Spinal cord (tissue), 10 donors: ENCODE data around the gene HPSE2. TPM values are rescaled to one million over a fixed set of nuclear protein-coding genes. Genes with fewer than 3 reads are reported as not detected.
A peak's percentile ranks its signal among the peaks of the same experiment; 100 is the strongest.

Source experiments
- DNase-seq, 6 donors: peaks; one replicate each; pipeline versions ENCODE4 v3.0.0 to v3.0.0-alpha.2; 2013 to 2015; ENCODE audit warnings: low spot score in 6 of 6, low read depth in 4 of 6
- H3K27ac ChIP-seq: one replicate; pipeline ENCODE4 v1.5.1; 2013; ENCODE audit warnings: low read depth, low read length, control low read depth
- H3K27me3 ChIP-seq: one replicate; pipeline ENCODE4 v1.6.1; 2013; ENCODE audit warnings: low read length; ENCODE audit not compliant: control insufficient read depth, insufficient read depth
- H3K36me3 ChIP-seq: one replicate; pipeline ENCODE4 v1.6.1; 2013; ENCODE audit warnings: low read length; ENCODE audit not compliant: control insufficient read depth, insufficient read depth
- H3K4me1 ChIP-seq: one replicate; pipeline ENCODE4 v1.6.1; 2013; ENCODE audit warnings: low read length; ENCODE audit not compliant: control insufficient read depth, insufficient read depth
- H3K4me3 ChIP-seq: one replicate; pipeline ENCODE4 v1.5.1; 2013; ENCODE audit warnings: low read depth, low read length, control low read depth
- H3K9me3 ChIP-seq: one replicate; pipeline ENCODE4 v1.6.1; 2013; ENCODE audit warnings: low read length; ENCODE audit not compliant: control insufficient read depth, insufficient read depth
- WGBS: methylation state at CpG from one replicate; pipeline ENCODE4 v1.1.5; 2013; ENCODE audit warnings: missing lambda C conversion rate; ENCODE audit not compliant: insufficient coverage; 5-methylcytosine and 5-hydroxymethylcytosine counted together
- polyA plus RNA-seq, 2 donors: library from polyadenylated mRNA; unstranded; fragments of 120-200 nt; gene quantifications; one replicate each; pipeline ENCODE4 v1.2.1, GENCODE V29; 2013; ENCODE audit not compliant: insufficient read length in 2 of 2
- total RNA-seq, 2 donors: library from RNA; depleted of rRNA in 1 of 2; stranded (reverse); fragments of 120-200 nt in 1 of 2; fragments of >200 nt in 1 of 2; gene quantifications; one replicate each; pipeline versions ENCODE4 v1.2.3 to v1.2.4, GENCODE V29; 2013 to 2014
- donor health status: healthy.

Gene HPSE2
- total and polyA plus RNA-seq, 4 donors, result 0.28 to 1.1 (median 0.93) TPM

DNA sequence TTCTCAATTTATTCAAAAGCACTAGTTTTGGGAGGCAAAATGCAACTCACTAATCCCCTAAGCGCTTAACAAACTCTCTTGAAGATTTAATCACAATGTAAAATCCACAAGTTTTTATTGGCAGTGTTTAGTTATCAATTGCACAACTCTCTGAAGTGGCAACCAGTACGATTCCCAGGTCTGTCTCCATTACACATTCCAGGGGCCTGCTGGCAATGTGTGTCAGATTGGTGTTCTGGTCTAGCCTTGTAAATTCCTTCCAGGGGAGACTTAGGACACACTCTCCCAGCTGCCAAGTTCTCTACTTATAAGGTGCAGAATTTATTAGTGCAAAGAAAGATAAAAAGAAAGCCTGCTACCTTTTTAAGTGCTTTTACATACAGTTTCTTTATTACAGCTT lies 624.2 kb downstream of the HPSE2 start:
- WGBS, result no CpG with 5 or more reads among the region's 2 CpGs
- Histone ChIP-seq H3K27me3 (no peaks in the 10 kb centered on the region), H3K27ac (no peak overlapping the region), H3K4me3 (no peak overlapping the region), H3K36me3 (no peaks in the 10 kb centered on the region), H3K4me1 (peaks cover 6% of the 10 kb centered on the region), H3K9me3 (no peaks in the 10 kb centered on the region)
- no peak for DNase-seq

DNA sequence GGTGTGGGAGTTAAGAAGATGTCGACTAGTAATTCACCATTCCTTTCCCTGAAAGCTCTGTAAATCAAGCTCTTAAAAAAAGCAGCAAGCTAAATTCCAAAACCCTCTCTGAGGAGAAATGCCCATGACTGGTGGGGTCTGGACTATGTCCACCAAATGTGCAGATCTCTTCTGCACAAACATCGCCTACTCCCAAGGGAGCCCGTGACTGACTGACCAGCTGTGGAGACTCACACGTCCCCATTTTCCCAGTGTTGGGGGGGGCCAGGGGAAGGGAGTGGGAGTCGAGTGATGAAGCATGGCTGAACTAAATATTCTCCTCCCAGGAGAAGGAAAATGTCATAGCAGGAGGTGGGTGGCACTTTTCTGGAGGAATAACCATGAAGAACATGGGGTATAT lies 624.8 kb downstream of the HPSE2 start:
- no peaks in the 10 kb centered on the region for H3K36me3 ChIP-seq
- 63% methylated on average over 4 of the region's 5 CpGs for WGBS
- no peak for DNase-seq

DNA sequence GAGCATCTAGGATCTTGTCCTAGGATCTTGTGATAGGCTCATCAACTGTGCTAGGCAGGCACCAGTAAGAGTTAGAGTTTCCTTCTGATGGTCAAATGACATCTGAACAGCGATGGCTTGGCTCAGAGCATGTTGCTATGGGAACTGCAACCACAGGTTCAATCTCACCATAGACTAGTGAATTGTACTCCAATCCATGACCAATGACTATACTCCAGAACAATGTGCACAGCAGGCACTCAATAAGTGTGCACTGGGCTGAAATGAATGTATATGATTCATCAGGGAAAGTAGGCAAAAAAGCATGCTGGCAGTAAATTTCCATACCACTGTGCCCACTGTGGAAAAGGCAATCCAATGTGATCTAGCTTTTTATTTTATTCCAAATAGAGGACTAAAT lies 625.4 kb downstream of the HPSE2 start:
- Histone ChIP-seq H3K4me3 (no peak overlapping the region), H3K4me1 (peaks cover 6% of the 10 kb centered on the region), H3K27me3 (no peaks in the 10 kb centered on the region), H3K36me3 (no peaks in the 10 kb centered on the region), H3K27ac (no peak overlapping the region), H3K9me3 (no peaks in the 10 kb centered on the region)
- WGBS, result no CpG with 5 or more reads among the region's 1 CpG
- DNase-seq, result peak in 1 of 6 donors; percentile 54

More for the DNA sequence above, 624.8 kb downstream of the HPSE2 start:
- H3K4me1 ChIP-seq, result peaks cover 6% of the 10 kb centered on the region
- H3K27ac ChIP-seq, result no peak overlapping the region
- H3K9me3 ChIP-seq, result no peaks in the 10 kb centered on the region
- H3K4me3 ChIP-seq, result no peak overlapping the region
- no peaks in the 10 kb centered on the region for H3K27me3 ChIP-seq

DNA sequence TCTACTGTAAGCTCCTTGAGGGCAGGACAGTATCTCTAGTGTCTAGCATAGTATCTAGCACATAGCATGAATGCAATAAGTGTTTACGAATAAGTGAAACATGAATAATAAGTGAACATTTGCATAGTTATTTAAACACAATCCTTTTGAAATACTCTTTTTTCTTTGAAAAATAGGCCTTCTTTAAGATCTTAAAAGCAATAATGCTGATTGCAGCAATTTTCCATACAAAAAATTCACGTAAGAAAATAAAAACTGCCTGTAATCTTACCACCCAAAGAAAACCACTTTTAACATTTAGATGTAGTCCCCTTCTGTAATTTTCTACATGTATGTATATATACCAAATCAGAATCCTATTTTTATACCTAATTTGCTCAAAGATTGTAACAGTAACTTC lies 626.4 kb downstream of the HPSE2 start:
- no peak for DNase-seq
- H3K36me3 ChIP-seq, result no peaks in the 10 kb centered on the region
- H3K9me3 ChIP-seq, result no peaks in the 10 kb centered on the region
- H3K4me1 ChIP-seq, result peaks cover 6% of the 10 kb centered on the region
- H3K27ac ChIP-seq, result no peak overlapping the region
- no peak overlapping the region for H3K4me3 ChIP-seq
- WGBS, result no CpG with 5 or more reads among the region's 2 CpGs
- H3K27me3 ChIP-seq, result no peaks in the 10 kb centered on the region

DNA sequence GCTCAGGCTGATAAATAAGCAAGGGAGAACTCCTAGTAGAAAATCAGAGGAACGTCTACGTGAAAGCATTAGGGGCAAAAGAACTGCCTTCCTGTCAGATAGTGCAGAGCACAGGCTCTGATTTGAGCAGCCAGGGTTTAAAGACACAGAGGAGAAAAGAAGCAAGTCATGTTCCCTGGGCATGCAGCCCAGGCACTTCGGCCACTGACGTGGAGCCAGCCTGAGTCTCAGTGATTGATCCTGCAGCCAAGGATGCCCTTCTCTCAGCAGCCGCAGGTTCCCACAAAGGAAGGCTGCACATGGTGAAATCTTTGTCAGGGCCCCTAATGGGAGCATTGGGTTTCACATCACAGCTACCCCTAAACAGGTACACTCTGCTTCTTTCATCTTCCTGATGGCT lies 627.2 kb downstream of the HPSE2 start:
- peak in 3 of 6 donors; percentile 33 to 58 (median 52) for DNase-seq
- H3K36me3 ChIP-seq, result no peaks in the 10 kb centered on the region
- no peaks in the 10 kb centered on the region for H3K9me3 ChIP-seq
- no peak overlapping the region for H3K27ac ChIP-seq
- no peak overlapping the region for H3K4me3 ChIP-seq
- WGBS, result 10% methylated on average over 5 of the region's 5 CpGs
- H3K27me3 ChIP-seq, result no peaks in the 10 kb centered on the region
- H3K4me1 ChIP-seq, result peaks cover 6% of the 10 kb centered on the region

DNA sequence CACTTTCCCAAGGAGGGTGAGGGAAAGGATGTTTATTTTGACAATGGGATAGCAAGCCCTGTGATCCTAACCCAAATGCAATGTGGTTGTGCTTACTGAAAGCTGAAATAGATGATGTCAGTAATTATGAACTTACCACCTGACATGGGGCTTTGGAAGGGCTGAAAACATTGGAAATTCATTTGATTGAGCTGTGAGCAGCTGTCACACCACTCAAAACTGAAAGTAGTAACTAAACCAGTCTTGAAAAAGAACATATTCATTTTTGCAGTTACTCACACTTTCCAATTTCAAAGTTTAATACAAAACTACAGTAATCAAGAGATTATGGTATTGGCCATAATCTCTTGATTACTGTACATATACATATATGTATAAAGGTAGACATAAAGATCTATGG lies 633.4 kb downstream of the HPSE2 start:
- H3K36me3 ChIP-seq, result no peaks in the 10 kb centered on the region
- H3K4me3 ChIP-seq, result no peak overlapping the region
- H3K9me3 ChIP-seq, result no peaks in the 10 kb centered on the region

DNA sequence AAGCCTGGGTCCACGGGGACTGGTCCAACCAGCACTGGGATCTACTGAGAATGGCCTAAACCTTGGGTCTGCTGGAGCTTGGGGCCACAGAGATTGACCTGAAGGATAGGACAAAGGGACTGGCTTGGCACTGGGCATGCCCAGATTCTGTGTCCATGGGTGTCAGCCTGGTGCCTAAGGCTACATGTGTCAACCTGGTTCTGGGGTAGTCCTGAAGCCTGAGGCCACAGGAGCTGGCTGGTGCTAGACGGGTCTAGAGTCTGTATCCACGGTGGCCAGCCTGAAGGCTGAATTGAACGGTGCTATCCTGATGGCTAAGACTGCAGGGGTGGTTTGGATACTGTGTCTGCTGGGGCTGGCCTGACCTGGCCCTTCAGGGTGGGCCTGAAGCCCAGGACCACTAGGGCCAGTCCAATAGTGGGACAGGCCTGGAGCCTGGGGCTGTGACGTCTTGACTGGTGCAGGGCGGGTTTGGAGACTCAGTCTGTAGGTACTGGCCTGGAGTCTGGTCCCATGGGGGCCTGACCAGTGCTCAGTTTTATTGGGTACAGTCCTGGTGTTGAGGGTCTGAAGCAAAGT lies 636.5 kb downstream of the HPSE2 start:
- H3K4me1 ChIP-seq, result no peaks in the 10 kb centered on the region
- no peak overlapping the region for H3K27ac ChIP-seq
- DNase-seq, result no peak
- H3K27me3 ChIP-seq, result no peaks in the 10 kb centered on the region
- peaks cover 2% of the 10 kb centered on the region for H3K9me3 ChIP-seq
- WGBS, result 94% methylated on average over 6 of the region's 6 CpGs
- no peak overlapping the region for H3K4me3 ChIP-seq
- no peaks in the 10 kb centered on the region for H3K36me3 ChIP-seq

More for the DNA sequence above, 633.4 kb downstream of the HPSE2 start:
- DNase-seq, result no peak
- Histone ChIP-seq H3K27ac (no peak overlapping the region), H3K27me3 (no peaks in the 10 kb centered on the region), H3K4me1 (no peaks in the 10 kb centered on the region)

DNA sequence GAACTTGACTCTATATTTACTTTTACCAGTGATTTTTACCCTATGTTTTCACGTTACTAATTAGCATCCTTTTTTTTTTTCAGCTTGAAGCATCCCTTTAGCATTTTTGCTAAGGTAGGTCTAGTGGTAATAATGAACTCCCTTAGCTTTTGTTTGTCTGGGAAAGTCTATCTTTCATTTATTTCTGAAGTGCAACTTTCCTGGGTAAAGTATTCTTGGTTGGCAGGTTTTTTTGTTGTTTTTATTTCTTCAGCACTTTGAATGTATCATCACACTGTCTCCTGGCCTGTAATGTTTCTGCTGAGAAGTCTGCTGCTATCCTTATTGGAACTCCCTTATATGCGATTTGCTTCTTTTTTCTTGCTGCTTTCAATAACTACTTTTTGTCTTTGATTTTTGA lies 639.2 kb downstream of the HPSE2 start:
- Histone ChIP-seq H3K27ac (no peak overlapping the region), H3K9me3 (peaks cover 2% of the 10 kb centered on the region), H3K4me1 (no peaks in the 10 kb centered on the region), H3K4me3 (no peak overlapping the region), H3K27me3 (no peaks in the 10 kb centered on the region), H3K36me3 (no peaks in the 10 kb centered on the region)
- no CpG with 5 or more reads among the region's 2 CpGs for WGBS
- DNase-seq, result no peak

DNA sequence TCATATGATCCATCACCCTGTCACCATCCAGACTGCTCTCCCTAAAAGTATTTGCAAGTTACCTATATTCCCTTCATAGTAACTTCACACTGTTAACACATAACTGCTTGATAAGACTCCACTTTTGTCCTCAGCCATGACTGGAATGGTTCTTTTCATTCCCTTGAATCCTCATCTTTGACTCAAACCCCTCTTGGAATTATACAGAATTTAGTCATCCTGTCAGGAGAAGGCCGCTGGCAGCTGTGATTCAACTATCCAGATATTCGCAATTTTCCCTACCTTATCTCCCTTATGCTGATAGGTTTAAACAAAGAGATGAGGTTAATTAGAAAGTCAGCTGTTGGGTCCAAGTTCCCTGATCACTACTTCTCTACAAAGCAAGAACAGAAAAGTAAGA lies 646.0 kb downstream of the HPSE2 start:
- Histone ChIP-seq H3K9me3 (peaks cover under 1% of the 10 kb centered on the region), H3K36me3 (no peaks in the 10 kb centered on the region), H3K27me3 (no peaks in the 10 kb centered on the region), H3K4me1 (no peaks in the 10 kb centered on the region), H3K4me3 (no peak overlapping the region), H3K27ac (no peak overlapping the region)
- no peak for DNase-seq
- WGBS, result no CpG with 5 or more reads among the region's 2 CpGs

DNA sequence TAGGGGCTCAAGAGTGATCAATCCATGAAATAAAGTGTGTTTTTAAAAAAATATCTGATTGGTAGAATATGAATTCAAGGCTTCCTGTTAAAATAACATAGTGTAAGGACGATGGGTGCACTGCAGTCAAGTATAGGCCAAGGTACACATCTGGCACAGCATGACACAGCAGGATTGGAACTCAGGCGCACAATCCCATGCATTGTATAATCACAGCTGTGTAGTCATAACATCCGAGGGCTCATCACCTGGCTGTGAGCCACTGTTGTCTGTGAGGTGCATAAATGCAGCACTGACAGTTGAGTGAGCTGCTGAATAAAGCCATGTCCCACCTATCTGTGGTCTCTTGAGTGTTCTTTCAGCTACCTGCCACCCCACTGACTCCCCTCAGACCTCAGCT lies 646.6 kb downstream of the HPSE2 start:
- H3K4me1 ChIP-seq, result no peaks in the 10 kb centered on the region
- no peak overlapping the region for H3K27ac ChIP-seq
- H3K36me3 ChIP-seq, result no peaks in the 10 kb centered on the region
- WGBS, result 60% methylated on average over 3 of the region's 3 CpGs
- peak in 1 of 6 donors; percentile 15 for DNase-seq
- no peak overlapping the region for H3K4me3 ChIP-seq
- no peaks in the 10 kb centered on the region for H3K27me3 ChIP-seq
- no peaks in the 10 kb centered on the region for H3K9me3 ChIP-seq
